Left lung (tissue), 14 donors: ENCODE measurements around the gene OR2F1. TPM values are rescaled to one million over a fixed set of nuclear protein-coding genes. Genes with fewer than 3 reads are reported as not detected.

Source experiments
- ATAC-seq: fragments of 200-7000 bp; cut with Tn5 transposase; one replicate; pipeline ENCODE4 v1.9.1; 2020; ENCODE audit warnings: moderate library complexity
- DNase-seq, 4 donors: peaks; one replicate each; pipeline ENCODE4 v3.0.0-alpha.2; 2013 to 2020
- H3K27ac ChIP-seq, 2 donors: fragments of 200-600 bp; sonication (generic) in 1 of 2; one replicate each; pipeline versions ENCODE4 v1.5.0 to v1.8.0; 2020 to 2021
- H3K27me3 ChIP-seq, 2 donors: fragments of 200-600 bp; sonication (generic) in 1 of 2; one replicate each; pipeline versions ENCODE4 v1.5.0 to v1.8.0; 2020 to 2021
- H3K36me3 ChIP-seq, 2 donors: fragments of 200-600 bp; sonication (generic) in 1 of 2; one replicate each; pipeline versions ENCODE4 v1.5.0 to v1.8.0; 2020 to 2021
- H3K4me1 ChIP-seq, 2 donors: fragments of 200-600 bp; one replicate each; pipeline ENCODE4 v1.8.0; 2021
- H3K4me3 ChIP-seq, 2 donors: fragments of 200-600 bp; sonication (generic) in 1 of 2; one replicate each; pipeline versions ENCODE4 v1.5.0 to v1.8.0; 2020 to 2021; ENCODE audit warnings: mild to moderate bottlenecking in 1 of 2
- H3K9me3 ChIP-seq, 2 donors: fragments of 200-600 bp; sonication (generic) in 1 of 2; one replicate each; pipeline versions ENCODE4 v1.5.0 to v1.8.0; 2020 to 2021
- intact Hi-C, 2 donors: fragments of 100-400 bp; cut with DNase I; formaldehyde crosslinking; loops; one replicate each; pipeline versions ENCODE4 v1.11.2 to v1.14.2; 2022
- long read RNA-seq, 12 donors: library from polyadenylated mRNA in 2 of 12; unstranded in 2 of 12; transcript quantifications; one replicate each; pipeline ENCODE4 v2.0.0 and lab custom pipeline, GENCODE V29; 2019 to 2026
- polyA plus RNA-seq, 6 donors: library from polyadenylated mRNA; unstranded; fragments of 120-200 nt; gene quantifications; one replicate each; pipeline ENCODE4 v1.2.1, GENCODE V29; 2013; ENCODE audit not compliant: insufficient read length in 6 of 6
- total RNA-seq, 2 donors: library from RNA; stranded (reverse); fragmentation: NEBNext Ultra II Directional; extraction: Animal tissue kit (Norgen Biotek cat#: 25700); gene quantifications; one replicate each; pipeline ENCODE4 v1.2.1, GENCODE V29; 2021
- TF ChIP-seq, protein P1 (sequence below), 2 donors: fragments of 200-600 bp; sonication (generic) in 1 of 2; IDR thresholded peaks; one replicate each; pipeline versions ENCODE4 v1.5.0 to v1.8.0; 2021; ENCODE audit warnings: antibody characterized with exemption in 2 of 2
- donor health status: DM: no; HTN: yes; CAD: no.
- donor health status: DM: no; HTN: no; CAD: no.

OR2F1 gene
- total RNA-seq (not detected), polyA plus RNA-seq (under 1 TPM in 4 of 6 donors, not detected in 2; 0.06 to 0.65 (median 0.30) TPM)
- long read RNA-seq, donor 1 = 0 reads
- long read RNA-seq, donor 2 = 0 reads
- long read RNA-seq, donor 3 = 0 reads
- long read RNA-seq, donor 4 = 0 reads
- long read RNA-seq, donor 5 = 0 reads
- long read RNA-seq, donor 6 = 0 reads
- long read RNA-seq, donor 7 = 0 reads
- long read RNA-seq, donor 8 = 0 reads
- long read RNA-seq, donor 9 = 0 reads
- long read RNA-seq, donor 10 = 0 reads
- long read RNA-seq, donor 11 = 0 reads
- long read RNA-seq, donor 12 = 0 reads

GRCh38 chr7:143954544-143954943 is at the start of gene OR2F1:
TSS of gene OR2F1 (plus strand) at chr7:143954844. CDS start at chr7:143959971, 5,127 bp downstream.
- H3K27me3 ChIP-seq = no peaks in the 10 kb centered on the region
- no peak for DNase-seq
- ATAC-seq = no peak
- TF ChIP-seq, protein P1, sequence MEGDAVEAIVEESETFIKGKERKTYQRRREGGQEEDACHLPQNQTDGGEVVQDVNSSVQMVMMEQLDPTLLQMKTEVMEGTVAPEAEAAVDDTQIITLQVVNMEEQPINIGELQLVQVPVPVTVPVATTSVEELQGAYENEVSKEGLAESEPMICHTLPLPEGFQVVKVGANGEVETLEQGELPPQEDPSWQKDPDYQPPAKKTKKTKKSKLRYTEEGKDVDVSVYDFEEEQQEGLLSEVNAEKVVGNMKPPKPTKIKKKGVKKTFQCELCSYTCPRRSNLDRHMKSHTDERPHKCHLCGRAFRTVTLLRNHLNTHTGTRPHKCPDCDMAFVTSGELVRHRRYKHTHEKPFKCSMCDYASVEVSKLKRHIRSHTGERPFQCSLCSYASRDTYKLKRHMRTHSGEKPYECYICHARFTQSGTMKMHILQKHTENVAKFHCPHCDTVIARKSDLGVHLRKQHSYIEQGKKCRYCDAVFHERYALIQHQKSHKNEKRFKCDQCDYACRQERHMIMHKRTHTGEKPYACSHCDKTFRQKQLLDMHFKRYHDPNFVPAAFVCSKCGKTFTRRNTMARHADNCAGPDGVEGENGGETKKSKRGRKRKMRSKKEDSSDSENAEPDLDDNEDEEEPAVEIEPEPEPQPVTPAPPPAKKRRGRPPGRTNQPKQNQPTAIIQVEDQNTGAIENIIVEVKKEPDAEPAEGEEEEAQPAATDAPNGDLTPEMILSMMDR (IDR thresholded peaks at IDR 0.05) = no peak
- no peaks in the 10 kb centered on the region for H3K9me3 ChIP-seq
- no peaks in the 10 kb centered on the region for H3K36me3 ChIP-seq
- H3K4me3 ChIP-seq = no peak within 1 kb of the TSS
- no peaks in the 10 kb centered on the region for H3K4me1 ChIP-seq
- H3K27ac ChIP-seq = no peak within 1 kb of the TSS
- intact Hi-C loops = no loop called here

DNA sequence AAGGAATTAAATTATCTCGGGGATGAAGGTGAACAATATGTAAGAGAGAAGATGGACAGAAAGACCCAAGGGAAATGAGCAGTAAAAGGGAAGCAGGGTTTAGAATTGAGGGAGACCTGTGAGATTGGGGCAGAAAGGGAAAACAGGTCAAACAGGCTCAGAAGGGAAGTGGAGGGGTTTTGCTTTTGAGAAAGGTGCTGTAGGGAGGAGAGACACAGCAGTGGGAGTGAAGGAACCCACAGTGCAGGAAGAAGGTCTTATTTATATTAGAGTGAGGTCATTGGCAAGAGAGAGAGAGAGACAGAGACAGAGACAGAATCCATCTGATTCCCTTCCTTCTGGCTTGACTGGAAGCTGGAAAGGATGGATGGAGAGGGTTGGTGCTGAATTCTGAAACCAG is 49.1 kb upstream of the OR2F1 start:
- H3K27ac ChIP-seq = no peak overlapping the region
- TF ChIP-seq, protein P1 (IDR thresholded peaks at IDR 0.05) = no peak
- no peaks in the 10 kb centered on the region for H3K27me3 ChIP-seq
- DNase-seq = peak in 1 of 4 donors; percentile 46
- H3K36me3 ChIP-seq = no peaks in the 10 kb centered on the region
- no peak for ATAC-seq
- intact Hi-C loops = no loop called here
- H3K4me3 ChIP-seq = no peak overlapping the region
- no peaks in the 10 kb centered on the region for H3K9me3 ChIP-seq
- H3K4me1 ChIP-seq = peaks cover 0 to 17% of the 10 kb centered on the region in 2 donors

- no peak overlapping the region for H3K4me3 ChIP-seq
- no peaks in the 10 kb centered on the region for H3K36me3 ChIP-seq
- H3K9me3 ChIP-seq = no peaks in the 10 kb centered on the region
- peak in 1 of 4 donors; percentile 10 for DNase-seq
- no peak overlapping the region for H3K27ac ChIP-seq
- H3K4me1 ChIP-seq = peaks cover 0 to 11% of the 10 kb centered on the region in 2 donors
- TF ChIP-seq, protein P1 (IDR thresholded peaks at IDR 0.05) = no peak
- H3K27me3 ChIP-seq = no peaks in the 10 kb centered on the region
- ATAC-seq = no peak
- intact Hi-C loops = no loop called here
Observed at GRCh38 chr7:143906151-143906550, 48.5 kb upstream of the OR2F1 start.

DNA sequence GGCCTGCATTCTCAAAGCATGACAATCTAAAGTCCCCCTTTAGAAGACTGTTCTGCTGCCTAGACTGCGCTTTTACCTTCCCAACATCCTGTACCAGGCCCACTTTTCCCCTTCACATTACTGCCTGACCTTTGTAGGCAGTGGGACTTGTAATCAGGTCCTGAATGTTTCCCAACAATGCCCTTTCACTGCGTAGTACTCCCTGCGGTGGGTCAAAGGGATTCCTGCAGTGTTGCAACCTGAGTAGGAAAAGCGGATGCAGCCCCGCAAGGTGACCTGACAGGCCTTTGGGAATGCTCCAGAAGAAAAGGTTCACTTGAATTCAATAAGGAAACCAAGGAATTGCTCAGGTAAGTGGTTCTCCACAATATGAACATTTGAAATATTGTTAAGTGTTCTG is 47.7 kb upstream of the OR2F1 start:
- peaks cover 0 to 7% of the 10 kb centered on the region in 2 donors for H3K4me1 ChIP-seq
- H3K9me3 ChIP-seq = no peaks in the 10 kb centered on the region
- TF ChIP-seq, protein P1 (IDR thresholded peaks at IDR 0.05) = no peak
- H3K36me3 ChIP-seq = no peaks in the 10 kb centered on the region
- H3K4me3 ChIP-seq = no peak overlapping the region
- H3K27me3 ChIP-seq = no peaks in the 10 kb centered on the region
- intact Hi-C loops = no loop called here
- ATAC-seq (no peak), DNase-seq (no peak)
- no peak overlapping the region for H3K27ac ChIP-seq

DNA sequence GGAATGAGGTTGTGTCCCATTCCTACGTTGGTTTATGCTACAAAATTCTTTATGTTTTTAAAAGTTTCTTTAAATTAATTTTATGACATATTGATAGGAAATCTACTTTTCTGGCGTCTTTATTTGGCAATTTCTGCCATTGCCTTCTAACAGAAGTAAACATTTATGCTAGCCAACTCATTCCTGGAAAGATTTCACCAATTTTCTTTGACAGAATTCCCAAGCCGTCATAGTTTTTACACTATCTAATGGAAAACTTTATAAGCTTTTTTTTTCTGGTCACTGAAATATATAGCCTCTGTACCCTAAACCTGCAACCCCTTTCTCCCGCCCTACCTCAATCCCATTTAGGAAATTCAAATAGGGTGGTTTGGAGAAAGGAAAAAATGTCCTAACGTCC is 46.5 kb upstream of the OR2F1 start:
- no peaks in the 10 kb centered on the region for H3K36me3 ChIP-seq
- H3K27ac ChIP-seq = no peak overlapping the region
- no peak overlapping the region for H3K4me3 ChIP-seq
- no peaks in the 10 kb centered on the region for H3K9me3 ChIP-seq
- H3K27me3 ChIP-seq = no peaks in the 10 kb centered on the region
- DNase-seq (no peak), ATAC-seq (no peak)
- H3K4me1 ChIP-seq = no peaks in the 10 kb centered on the region
- intact Hi-C loops = no loop called here
- TF ChIP-seq, protein P1 (IDR thresholded peaks at IDR 0.05) = no peak
